Kidney glomerular epithelial cell (primary cell): ENCODE measurements around the gene UBL7.

Experiments
- DNase-seq: peaks from one replicate; lab custom pipeline; 2025; lab: John Stamatoyannopoulos, UW

UBL7 gene

GRCh38 chr15:74423431-74424257 lies 37.3 kb downstream of the UBL7 start:
- no peak for DNase-seq

- peak; percentile 66 for DNase-seq
Measured at GRCh38 chr15:74422652-74423430, 38.1 kb downstream of the UBL7 start.

- DNase-seq: no peak
Measured at GRCh38 chr15:74422265-74422651, 38.7 kb downstream of the UBL7 start.

DNA sequence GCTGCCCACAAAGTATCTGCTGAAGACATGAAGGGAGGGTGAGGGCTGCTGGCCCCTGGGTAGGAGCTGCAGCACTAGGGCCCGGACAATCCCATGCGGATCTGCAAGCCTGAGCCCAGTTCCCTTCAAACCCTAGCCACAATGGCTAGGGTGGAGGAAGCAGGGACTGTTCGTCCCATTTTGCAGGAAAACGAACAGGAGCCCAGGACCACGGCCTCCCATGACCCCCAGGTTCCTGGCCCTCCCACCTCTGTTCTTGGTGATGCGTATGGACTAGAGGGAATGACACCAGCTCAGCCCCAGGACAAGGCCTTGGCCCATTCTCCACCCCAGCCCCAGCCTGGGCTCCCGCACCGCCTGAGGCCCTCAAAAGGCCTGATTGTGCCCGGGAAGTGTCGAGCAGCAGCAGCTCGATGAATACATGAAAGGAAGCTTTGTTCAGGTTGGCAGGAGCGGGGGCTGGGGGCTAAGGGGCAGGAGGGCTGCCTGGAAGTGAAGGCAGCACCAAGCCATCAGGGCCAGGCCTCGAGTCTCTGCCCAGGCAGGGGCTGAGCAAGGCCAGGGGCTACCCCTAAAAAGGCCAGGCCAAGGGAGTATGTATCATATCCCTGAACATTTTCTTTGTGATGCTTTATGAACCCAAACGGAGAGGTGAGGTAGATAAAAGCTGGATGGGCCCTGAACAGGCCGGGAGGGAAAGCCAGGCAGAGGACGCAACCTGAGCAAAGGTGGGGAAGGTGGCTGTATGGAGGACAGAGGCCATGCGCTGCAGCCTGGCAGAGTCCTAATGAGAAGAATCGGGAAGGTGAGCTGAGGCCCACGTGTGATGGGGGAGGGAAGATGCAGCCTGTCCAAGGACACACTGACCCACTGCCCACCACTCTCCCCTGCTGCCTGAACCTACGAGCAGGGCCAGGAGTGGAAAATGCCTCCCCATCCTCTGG lies 39.4 kb downstream of the UBL7 start:
- DNase-seq: no peak

- DNase-seq: no peak
Measured at GRCh38 chr15:74420193-74420905, 40.6 kb downstream of the UBL7 start.

DNA sequence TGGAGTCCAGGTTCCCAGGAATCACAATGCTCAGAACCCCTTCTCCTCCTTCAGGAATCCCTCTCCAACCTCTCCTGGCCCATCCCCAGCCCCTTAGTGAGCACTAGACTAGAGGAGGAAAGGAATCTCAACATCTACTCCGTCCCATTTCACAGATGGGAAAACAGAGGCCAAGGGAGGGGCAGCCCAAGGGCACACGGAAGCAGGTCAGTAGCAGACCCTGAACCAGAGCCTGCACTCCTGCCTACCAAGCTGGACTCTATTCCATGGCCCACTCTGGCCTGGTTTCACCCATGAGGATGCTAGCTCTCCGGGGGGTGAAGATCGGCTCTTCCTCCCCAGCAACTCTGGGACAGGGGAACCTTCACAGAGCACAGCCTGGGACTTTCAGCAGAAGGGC lies 41.5 kb downstream of the UBL7 start:
- DNase-seq: no peak

DNA sequence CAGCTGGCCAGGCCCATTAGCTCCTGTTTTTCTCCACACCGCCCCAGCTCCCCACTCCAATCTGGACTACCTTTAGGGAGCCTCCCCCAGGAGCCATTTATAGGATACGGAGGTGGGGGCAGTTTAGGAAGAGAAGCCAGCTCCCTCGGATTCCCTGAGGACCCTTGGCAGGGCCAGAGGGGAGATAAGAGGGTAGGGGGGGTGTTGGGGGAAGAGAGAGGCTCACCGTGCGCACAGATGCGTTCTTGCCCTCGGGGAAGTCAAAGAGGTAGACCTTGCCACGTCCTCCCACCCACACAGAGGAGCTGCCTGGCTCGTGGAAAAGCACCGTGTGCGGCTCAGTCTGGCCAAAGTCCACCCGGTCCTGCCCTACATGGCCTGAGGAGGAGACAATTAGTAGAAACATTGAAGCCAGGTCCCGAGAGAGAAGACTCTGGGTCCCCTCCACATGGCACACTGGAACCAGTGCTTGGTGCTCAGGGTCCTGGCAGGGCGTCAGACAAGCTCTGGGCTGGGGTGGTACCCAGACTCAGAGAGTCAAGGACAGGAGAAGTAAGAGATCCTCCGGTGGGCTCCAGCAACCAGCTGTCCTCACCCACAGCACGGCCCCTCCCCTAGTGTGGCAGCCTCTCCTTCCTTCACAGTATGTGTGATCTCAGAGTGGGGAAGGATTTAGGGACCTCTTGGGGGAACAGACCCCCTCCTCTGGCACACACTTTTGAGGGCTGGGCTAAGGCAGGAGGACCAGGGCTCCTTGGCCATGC lies 42.2 kb downstream of the UBL7 start:
- no peak for DNase-seq

DNA sequence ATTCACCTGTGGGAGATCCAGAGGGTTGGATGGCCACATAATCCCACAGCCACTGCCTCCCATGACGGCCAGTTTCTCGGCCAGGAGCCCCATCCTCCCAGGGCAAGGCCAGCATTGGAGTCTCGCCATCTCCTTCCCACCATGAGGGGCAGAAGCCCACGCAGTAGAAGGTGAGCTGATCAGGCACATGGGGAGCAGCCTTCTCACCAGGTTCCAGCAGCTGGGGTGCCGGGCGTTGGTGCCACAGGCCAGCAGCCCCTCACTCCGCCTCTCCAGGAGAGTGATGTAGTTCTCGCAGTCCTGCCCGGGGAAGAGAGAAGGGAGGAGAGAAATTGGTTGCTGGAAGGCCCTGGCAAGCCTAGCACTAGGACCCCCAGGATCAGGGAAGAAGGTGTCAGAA lies 43.3 kb downstream of the UBL7 start:
- no peak for DNase-seq

GRCh38 chr15:74417225-74417624 lies 43.7 kb downstream of the UBL7 start:
- peak; percentile 27 for DNase-seq

- no peak for DNase-seq
Measured at GRCh38 chr15:74415966-74416916, 44.7 kb downstream of the UBL7 start.

DNA sequence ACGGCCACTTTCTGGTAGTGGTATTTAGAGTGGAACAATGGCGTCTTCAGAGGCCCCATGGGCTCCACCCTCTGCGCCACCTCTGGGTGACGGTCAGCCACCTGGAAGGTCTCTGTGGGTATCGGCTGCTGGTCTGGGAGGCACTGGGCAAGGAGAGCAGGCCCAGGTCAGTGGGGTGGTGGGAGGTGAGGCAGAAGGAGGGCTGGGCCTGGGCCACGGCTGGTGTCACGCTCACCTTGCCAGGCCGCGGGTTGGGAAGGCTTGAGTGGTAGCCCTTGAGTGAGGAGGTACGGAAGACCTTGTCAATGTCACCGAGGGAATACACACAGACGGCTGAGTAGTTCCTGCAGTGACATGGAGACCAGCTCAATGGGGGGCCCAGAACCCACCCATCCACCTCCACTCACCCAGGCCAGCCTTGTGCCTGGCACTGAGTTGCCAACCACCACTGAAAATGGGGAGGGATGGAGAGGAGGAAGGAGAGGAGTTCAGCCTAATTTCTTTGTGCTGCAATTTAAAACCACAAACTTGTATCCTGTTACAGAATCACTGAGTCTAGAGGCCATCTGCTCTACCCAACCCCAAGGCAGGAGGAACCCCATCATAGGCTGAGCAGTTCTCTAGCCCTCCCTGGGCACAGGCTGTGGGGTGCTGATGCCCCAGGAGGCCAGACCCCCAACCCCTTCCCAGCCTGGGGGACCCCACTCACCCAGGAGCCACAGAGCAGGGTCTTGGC lies 46.2 kb downstream of the UBL7 start:
- DNase-seq: no peak

GRCh38 chr15:74414081-74414580 lies 46.8 kb downstream of the UBL7 start:
- no peak for DNase-seq

- no peak for DNase-seq
Measured at GRCh38 chr15:74413350-74414080, 47.4 kb downstream of the UBL7 start.

DNA sequence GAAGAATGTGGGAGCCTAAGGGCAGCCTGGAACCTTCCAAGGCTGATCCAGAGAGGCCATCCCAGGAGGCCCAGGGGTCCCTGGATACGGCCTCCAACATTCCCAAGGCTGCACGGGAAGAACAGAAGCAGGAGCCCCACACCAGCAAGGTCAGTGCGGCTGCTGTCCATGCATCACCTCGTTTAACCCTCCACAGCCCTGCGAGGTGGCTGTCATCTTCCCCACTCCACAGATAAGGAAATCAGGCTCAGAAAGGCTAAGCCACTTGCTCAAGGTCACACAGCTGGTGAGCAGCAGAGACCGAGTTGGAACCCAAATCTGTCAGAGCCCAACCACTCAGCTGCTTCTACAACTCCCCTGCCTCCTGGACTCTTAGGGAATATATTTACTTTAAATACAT lies 48.8 kb downstream of the UBL7 start:
- DNase-seq: no peak

DNA sequence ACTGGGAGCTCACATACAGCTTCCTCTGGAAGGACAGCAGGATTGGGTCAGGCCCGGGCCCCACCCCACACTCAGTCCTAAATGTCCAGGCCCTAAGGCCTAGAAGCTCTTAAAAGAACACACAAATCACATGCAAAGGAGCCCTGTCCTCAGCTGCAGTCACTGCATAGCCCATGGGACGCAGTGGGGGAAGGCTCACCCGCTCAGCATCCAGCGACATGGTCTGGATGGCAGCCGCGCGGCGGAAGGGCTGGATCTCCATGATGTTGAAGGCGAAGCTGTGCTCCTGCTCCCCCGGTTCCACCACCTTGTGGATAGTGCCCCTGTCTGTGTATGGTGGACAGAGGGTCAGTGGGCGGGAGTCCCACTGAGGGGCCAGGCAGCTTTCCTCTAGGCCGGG lies 49.3 kb downstream of the UBL7 start:
- DNase-seq: no peak

- no peak for DNase-seq
Measured at GRCh38 chr15:74410502-74410901, 50.5 kb downstream of the UBL7 start.

GRCh38 chr15:74409225-74409624 lies 51.7 kb downstream of the UBL7 start:
- no peak for DNase-seq

GRCh38 chr15:74408815-74409214 lies 52.1 kb downstream of the UBL7 start:
- DNase-seq: no peak
